Frontal cortex (tissue), 4 donors: Measurements from ENCODE around the gene CD209. TPM values are rescaled to one million over a fixed set of nuclear protein-coding genes. Genes with fewer than 3 reads are reported as not detected.
"Not testable (repeated sequence)": the region's sequence is repeated elsewhere in the genome, so short reads cannot be mapped to it uniquely, and the experiment has no call there.

Source experiments
- DNase-seq, 2 donors: peaks; one replicate each; pipeline ENCODE4 v3.0.0; 2012; ENCODE audit warnings: low spot score in 2 of 2
- FAIRE-seq: peaks from 2 replicates; lab custom pipeline; 2012; peaks lifted over from hg19 to GRCh38; lab: Jason Lieb, UNC
- total RNA-seq: library from RNA; depleted of rRNA; stranded (reverse); fragments of >200 nt; gene quantifications from one replicate; pipeline ENCODE4 v1.2.3, GENCODE V29; 2014
- donor health status: control.
- donor health status: control.
- donor health status: control.

Gene CD209
- total RNA-seq, 1 donor from 2014 or later, result 0.82 TPM

DNA sequence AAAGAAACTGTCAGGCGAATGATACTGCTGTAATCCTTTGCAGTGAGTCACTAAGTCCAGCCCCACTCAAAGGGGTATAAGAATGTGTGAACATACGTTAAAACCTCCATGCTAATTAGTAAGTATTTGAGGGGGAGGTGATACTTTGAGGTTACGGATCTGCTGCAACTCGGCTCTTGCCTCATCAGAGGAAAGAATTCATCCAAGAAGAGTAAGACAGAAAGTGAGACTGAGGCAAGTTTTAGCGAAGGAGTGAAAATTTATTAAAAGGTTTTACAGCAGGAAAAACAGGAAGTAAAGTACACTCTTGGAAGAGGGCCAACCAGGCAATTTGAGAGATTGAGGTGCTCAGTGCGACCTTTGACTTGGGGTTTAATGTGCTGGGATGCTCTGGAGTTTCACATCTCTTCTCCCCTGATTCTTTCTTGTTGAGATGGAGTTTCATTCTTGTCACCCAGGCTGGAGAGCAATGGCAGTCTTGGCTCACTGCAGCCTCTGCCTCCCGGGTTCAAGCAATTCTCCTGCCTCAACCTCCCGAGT lies 25.5 kb upstream of the CD209 start:
- no peak for FAIRE-seq
- DNase-seq, result no peak

GRCh38 chr19:7771072-7771471 lies 23.7 kb upstream of the CD209 start:
- DNase-seq (no peak), FAIRE-seq (no peak)

- no peak for FAIRE-seq
- no peak for DNase-seq
These were observed 21.8 kb upstream of the CD209 start for GRCh38 chr19:7769171-7769570.

DNA sequence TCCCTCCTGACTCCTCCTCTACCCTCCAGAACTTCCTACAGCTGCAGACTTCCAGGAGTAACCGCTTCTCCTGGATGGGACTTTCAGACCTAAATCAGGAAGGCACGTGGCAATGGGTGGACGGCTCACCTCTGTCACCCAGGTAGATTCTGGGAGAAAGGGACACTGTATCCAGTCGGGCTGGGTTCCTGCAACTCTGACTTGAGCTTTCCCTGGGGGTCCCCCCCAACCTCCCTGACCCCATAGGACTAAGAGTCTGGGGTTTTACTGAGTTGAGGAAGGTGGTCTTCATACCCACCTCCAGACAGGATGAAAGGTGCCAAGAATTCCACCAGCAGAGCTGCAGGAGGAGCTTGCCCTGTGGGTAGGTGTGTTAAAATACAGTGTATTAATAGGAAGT lies 20.2 kb upstream of the CD209 start:
- FAIRE-seq (no peak), DNase-seq (no peak)

GRCh38 chr19:7766535-7766934 lies 19.2 kb upstream of the CD209 start:
- DNase-seq (no peak), FAIRE-seq (no peak)

DNA sequence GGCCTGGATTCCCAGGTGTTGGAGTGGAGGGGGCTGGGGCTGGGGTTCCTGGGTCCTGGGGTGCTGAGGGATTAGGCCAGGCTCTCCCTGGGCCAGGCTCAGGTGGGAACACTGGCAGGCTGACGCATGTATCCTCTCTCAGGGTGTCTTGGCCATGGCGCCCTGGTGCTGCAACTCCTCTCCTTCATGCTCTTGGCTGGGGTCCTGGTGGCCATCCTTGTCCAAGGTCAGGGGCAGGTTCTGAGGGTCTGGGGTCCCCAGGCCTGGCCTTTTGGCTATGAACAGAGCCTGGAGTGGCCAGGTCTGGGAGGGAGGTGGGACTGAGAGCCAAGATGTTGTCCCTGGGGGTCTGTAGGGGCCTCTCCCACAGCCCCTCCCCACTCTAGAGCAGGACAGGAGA lies 17.7 kb upstream of the CD209 start:
- not testable (repeated sequence) for DNase-seq, FAIRE-seq

DNA sequence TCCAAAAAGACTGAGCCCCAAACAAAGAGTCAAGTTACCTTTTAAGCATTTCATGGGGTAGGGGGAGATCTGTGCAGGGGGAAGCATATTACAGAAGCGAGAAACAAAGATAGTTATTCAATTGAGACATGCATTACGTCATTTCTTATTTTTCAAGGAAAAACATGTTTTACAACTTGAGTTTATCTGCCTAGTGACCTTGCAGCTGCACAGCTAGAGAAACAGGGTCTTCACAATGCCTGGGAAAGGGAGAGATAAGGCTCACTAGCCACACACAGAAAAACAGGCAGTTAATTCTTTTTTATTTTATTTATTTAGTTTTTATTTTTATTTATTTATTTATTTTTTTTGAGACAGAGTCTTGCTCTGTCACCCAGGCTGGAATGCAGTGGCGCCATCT lies 16.8 kb upstream of the CD209 start:
- DNase-seq, FAIRE-seq: not testable (repeated sequence)

- no peak for DNase-seq
- no peak for FAIRE-seq
These were observed 16.4 kb upstream of the CD209 start for GRCh38 chr19:7763696-7764095.

GRCh38 chr19:7762719-7763293 lies 15.5 kb upstream of the CD209 start, which contains the start of gene CLEC4M:
TSS of gene CLEC4M (plus strand) at chr19:7763243. CDS start at chr19:7763267, 24 bp downstream.
- no peak for FAIRE-seq

GRCh38 chr19:7759156-7759555 lies 11.8 kb upstream of the CD209 start:
- FAIRE-seq, result no peak

More at GRCh38 chr19:7762719-7763293, 15.5 kb upstream of the CD209 start, which contains the start of gene CLEC4M:
- DNase-seq, result no peak

GRCh38 chr19:7757358-7757757 lies 10.0 kb upstream of the CD209 start:
- DNase-seq, result no peak

More at GRCh38 chr19:7759156-7759555, 11.8 kb upstream of the CD209 start:
- no peak for DNase-seq

GRCh38 chr19:7756258-7756657 lies 8.9 kb upstream of the CD209 start:
- FAIRE-seq (no peak), DNase-seq (no peak)

More at GRCh38 chr19:7757358-7757757, 10.0 kb upstream of the CD209 start:
- no peak for FAIRE-seq

GRCh38 chr19:7751157-7751783 lies 3.9 kb upstream of the CD209 start:
- no peak for DNase-seq
- FAIRE-seq, result no peak

DNA sequence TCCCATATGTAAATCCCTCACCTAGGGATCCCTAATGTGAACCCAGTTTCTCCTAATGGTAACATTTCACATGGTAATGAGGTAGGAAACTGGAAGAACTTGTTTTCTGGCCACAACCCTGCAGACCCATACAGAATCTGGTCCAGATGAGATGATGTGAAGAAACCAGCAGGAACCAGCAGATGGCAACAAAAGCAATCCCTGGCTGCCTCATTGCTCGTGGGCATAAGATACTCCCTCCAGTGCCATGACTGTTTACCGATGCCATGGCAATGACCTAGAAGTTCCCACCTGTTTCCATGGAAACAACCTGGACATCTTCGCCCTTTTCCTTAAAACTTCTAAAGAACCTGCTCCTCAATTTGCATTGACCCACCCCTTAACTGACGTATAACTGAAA lies 1.4 kb upstream of the CD209 start:
- no peak for DNase-seq
- FAIRE-seq, result no peak

- DNase-seq (no peak), FAIRE-seq (no peak)
These were observed 837 bp upstream of the CD209 start for GRCh38 chr19:7748171-7748570.

DNA sequence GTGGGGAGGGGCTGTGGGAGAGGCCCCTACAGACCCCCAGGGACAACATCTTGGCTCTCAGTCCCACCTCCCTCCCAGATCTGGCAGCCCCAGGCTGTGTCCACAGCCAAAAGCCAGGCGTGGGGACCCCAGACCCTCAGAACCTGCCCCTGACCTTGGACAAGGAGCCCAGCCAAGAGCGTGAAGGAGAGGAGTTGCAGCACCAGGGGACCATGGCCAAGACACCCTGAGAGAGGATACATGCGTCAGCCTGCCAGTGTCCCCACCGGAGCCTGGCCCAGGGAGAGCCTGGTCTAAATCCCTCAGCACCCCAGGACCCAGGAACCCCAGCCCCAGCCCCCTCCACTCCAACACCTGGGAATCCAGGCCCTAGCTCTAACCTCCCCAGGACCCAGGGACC lies 1.0 kb downstream of the CD209 start:
- not testable (repeated sequence) for FAIRE-seq, DNase-seq

GRCh38 chr19:7744871-7745650 lies 2.3 kb downstream of the CD209 start:
- DNase-seq (no peak), FAIRE-seq (no peak)

GRCh38 chr19:7744199-7744786 lies 3.0 kb downstream of the CD209 start:
- DNase-seq, result no peak
- no peak for FAIRE-seq

- DNase-seq (no peak), FAIRE-seq (no peak)
These were observed 3.9 kb downstream of the CD209 start for GRCh38 chr19:7743425-7743841.

- FAIRE-seq (no peak), DNase-seq (no peak)
These were observed 4.3 kb downstream of the CD209 start for GRCh38 chr19:7742991-7743390.
